Right lobe of liver (tissue), 6 donors: ENCODE results near the gene PDZD7. TPM values are rescaled to one million over a fixed set of nuclear protein-coding genes. Genes with fewer than 3 reads are reported as not detected.

Source experiments
- ATAC-seq, 4 donors: fragments of 200-7000 bp; cut with Tn5 transposase; one replicate each; pipeline ENCODE4 v1.9.1; 2020; ENCODE audit warnings: mild to moderate bottlenecking in 4 of 4, moderate library complexity in 4 of 4
- DNase-seq, 3 donors: peaks; one replicate each; pipeline ENCODE4 v3.0.0-alpha.2; 2020
- H3K27ac ChIP-seq, 3 donors: fragments of 200-600 bp; one replicate each; pipeline ENCODE4 v1.8.0; 2022
- H3K27me3 ChIP-seq, 2 donors: fragments of 200-600 bp; one replicate each; pipeline ENCODE4 v1.8.0; 2022
- H3K36me3 ChIP-seq, 4 donors: fragments of 200-600 bp; sonication (generic) in 1 of 4; one replicate each; pipeline versions ENCODE4 v1.5.1 to v1.8.0; 2017 to 2022; ENCODE audit warnings: control low read depth in 1 of 4
- H3K4me1 ChIP-seq, 4 donors: fragments of 200-600 bp; sonication (generic) in 1 of 4; one replicate each; pipeline versions ENCODE4 v1.5.1 to v1.8.0; 2017 to 2022; ENCODE audit warnings: control low read depth in 1 of 4
- H3K4me3 ChIP-seq, 3 donors: fragments of 200-600 bp; one replicate each; pipeline ENCODE4 v1.8.0; 2022
- H3K9me3 ChIP-seq, 4 donors: fragments of 200-600 bp; sonication (generic) in 1 of 4; one replicate each; pipeline versions ENCODE4 v1.5.1 to v1.8.0; 2017 to 2022; ENCODE audit warnings: control low read depth in 1 of 4
- CTCF ChIP-seq, 4 donors: fragments of 200-600 bp in 3 of 4; fragments of 450-650 bp in 1 of 4; IDR thresholded peaks; one replicate each; pipeline versions ENCODE4 v1.5.1 to v1.8.0; 2016 to 2022; ENCODE audit warnings: antibody characterized with exemption in 4 of 4, mild to moderate bottlenecking in 2 of 4
- POLR2A ChIP-seq: fragments of 450-650 bp; IDR thresholded peaks from one replicate; pipeline ENCODE4 v1.6.1; 2017; ENCODE audit warnings: antibody characterized with exemption, mild to moderate bottlenecking
- WGBS: methylation state at CpG from one replicate; pipeline ENCODE4 v1.1.6; 2018; ENCODE audit warnings: low coverage, low lambda C conversion rate; ENCODE audit not compliant: insufficient coverage; ENCODE audit errors: missing lambda C conversion rate; 5-methylcytosine and 5-hydroxymethylcytosine counted together
- intact Hi-C, 2 donors: fragments of 100-400 bp; cut with DNase I; formaldehyde crosslinking; loops; one replicate each; pipeline versions ENCODE4 v1.11.2 to v1.14.1; 2022
- microRNA counts: library from miRNA; unstranded; fragments of <30 nt; microRNA quantifications from one replicate; lab custom pipeline; 2016
- microRNA-seq, 2 donors: library from miRNA; unstranded; fragments of <30 nt; microRNA quantifications; one replicate each; pipeline ENCODE4, GENCODE V29; 2019 to 2020
- small RNA-seq, 2 experiments: library from RNA; depleted of rRNA; stranded (forward); fragments of <200 nt; gene quantifications; one replicate each; pipeline ENCODE3, GENCODE V24; 2016
- total RNA-seq, 6 experiments: library from RNA; depleted of rRNA in 2 of 6; stranded (reverse); fragments of >200 nt in 2 of 6; fragmentation: NEBNext Ultra II Directional in 3 of 6; extraction: Animal tissue kit (Norgen Biotek cat#: 25700) in 3 of 6; gene quantifications; one replicate each; pipeline versions ENCODE4 v1.1.0 to v1.2.4, GENCODE V29; 2016 to 2023
- donor health status: DM: no; HTN: yes; CAD: no.
- donor health status: DM: no; HTN: no; CAD: no.
- donor health status: DM: no; HTN: no; CAD: no.
- donor health status: DM: no; HTN: yes; CAD: no.
- donor health status: DM: no; HTN: yes; CAD: no.

Gene PDZD7
- total RNA-seq, 6 experiments from 2014 or later, result 0.15 to 0.50 (median 0.20) TPM; not detected in 1

- Histone ChIP-seq H3K9me3 (no peaks in the 10 kb centered on the region), H3K27me3 (no peaks in the 10 kb centered on the region), H3K36me3 (peaks cover 7 to 24% (median 10%) of the 10 kb centered on the region in 4 donors), H3K4me3 (no peak overlapping the region), H3K27ac (no peak overlapping the region), H3K4me1 (peaks cover 0 to 17% (median 5%) of the 10 kb centered on the region in 4 donors)
- no peak for DNase-seq
- intact Hi-C loops, result no loop called here
- WGBS, result 70% methylated on average over 4 of the region's 4 CpGs
- TF ChIP-seq POLR2A (no peak), CTCF (IDR thresholded peaks at IDR 0.05) (no peak)
- ATAC-seq, result peak in 1 of 4 donors; percentile 11
Measured at GRCh38 chr10:100962351-100963080, 68.4 kb downstream of the PDZD7 start.

GRCh38 chr10:100960251-100960650, 70.7 kb downstream of the PDZD7 start:
- Histone ChIP-seq H3K36me3 (peaks cover 4 to 24% (median 19%) of the 10 kb centered on the region in 4 donors), H3K9me3 (no peaks in the 10 kb centered on the region), H3K4me1 (peaks cover 0 to 17% (median 5%) of the 10 kb centered on the region in 4 donors), H3K4me3 (no peak overlapping the region), H3K27ac (no peak overlapping the region), H3K27me3 (no peaks in the 10 kb centered on the region)
- no peak for TF ChIP-seq POLR2A
- no peak for TF ChIP-seq CTCF (IDR thresholded peaks at IDR 0.05)
- ATAC-seq (no peak), DNase-seq (no peak)
- intact Hi-C loops, result no loop called here

MicroRNAs encoded within 50 kb of the gene (microRNA counts, 767-probe panel; counts per million panel counts)
- microRNA hsa-miR-608 (lab: Ali Mortazavi, UCI), result 237 counts per million

Small RNA genes lying within 50 kb of the gene (microRNA-seq; reads per million reads assigned to microRNA genes)
- gene MIR608, result 0 reads per million in 2 donors

Small RNA genes lying within 50 kb of the gene (small RNA-seq; reads per million reads assigned to genes)
- gene MIR608, result 0 reads per million in 2 experiments

Other genes starting within 250 kb of the PDZD7 start
- gene SLF2, start 118.2 kb downstream of the PDZD7 start, total RNA-seq, result 10 to 100 TPM in 3 of 6 experiments, 1 to 10 TPM in 3; 7.1 to 14.2 (median 10.0) TPM
- gene SEMA4G, start 61.6 kb downstream of the PDZD7 start, total RNA-seq, result 100 to 1,000 TPM in 1 of 6 experiments, 10 to 100 TPM in 5; 24.7 to 129 (median 38.4) TPM
- 10 to 100 TPM; 37.0 to 73.5 (median 45.0) TPM for gene MRPL43, start 43.6 kb downstream of the PDZD7 start, total RNA-seq
- 1 to 10 TPM; 2.9 to 8.4 (median 4.6) TPM for gene TWNK, start 43.6 kb downstream of the PDZD7 start, total RNA-seq
- gene LZTS2, start 31.3 kb downstream of the PDZD7 start, total RNA-seq, result 10 to 100 TPM in 3 of 6 experiments, 1 to 10 TPM in 3; 5.6 to 17.5 (median 11.0) TPM
- 10 to 100 TPM in 2 of 6 experiments, 1 to 10 TPM in 4; 4.0 to 17.0 (median 7.6) TPM for gene SFXN3, start 105 bp upstream of the PDZD7 start, total RNA-seq
- 1 to 10 TPM in 1 of 6 experiments, under 1 TPM in 5; 0.22 to 1.1 (median 0.57) TPM for gene KAZALD1, start 30.9 kb upstream of the PDZD7 start, total RNA-seq
- under 1 TPM; 0.12 to 0.60 (median 0.27) TPM for gene TLX1, start 100.2 kb upstream of the PDZD7 start, total RNA-seq
- gene LBX1, start 198.3 kb upstream of the PDZD7 start, total RNA-seq, result not detected